H9 (cell line): ENCODE results near the gene MXRA7. TPM values are rescaled to one million over a fixed set of nuclear protein-coding genes. Genes with fewer than 3 reads are reported as not detected.

Source experiments
- DNase-seq: peaks from one replicate; pipeline ENCODE4 v3.0.0-alpha.2; 2017
- H2AFZ ChIP-seq: one replicate; pipeline ENCODE4 v1.6.1; 2013; ENCODE audit warnings: mild to moderate bottlenecking, low read length, control low read depth, moderate library complexity
- H2AK5ac ChIP-seq: 2 replicates; pipeline ENCODE4 v1.6.1; 2013; ENCODE audit warnings: low read length, control low read depth, mixed read lengths; ENCODE audit not compliant: insufficient read length
- H2BK120ac ChIP-seq: one replicate; pipeline ENCODE4 v1.6.1; 2013; ENCODE audit warnings: low read depth, mild to moderate bottlenecking, low read length, control low read depth, inconsistent platforms; ENCODE audit not compliant: poor library complexity, severe bottlenecking
- H2BK12ac ChIP-seq: 2 replicates; pipeline ENCODE4 v1.6.1; 2013; ENCODE audit warnings: low read length, control low read depth, mixed read lengths, low read depth; ENCODE audit not compliant: insufficient read length
- H2BK15ac ChIP-seq: 2 replicates; pipeline ENCODE4 v1.6.1; 2013; ENCODE audit warnings: low read depth, low read length, control low read depth
- H2BK20ac ChIP-seq: one replicate; pipeline ENCODE4 v1.6.1; 2013; ENCODE audit warnings: low read depth, mild to moderate bottlenecking, low read length, control low read depth, inconsistent platforms; ENCODE audit not compliant: poor library complexity, severe bottlenecking
- H2BK5ac ChIP-seq: 2 replicates; pipeline ENCODE4 v1.6.1; 2013; ENCODE audit warnings: low read length, control low read depth, mixed read lengths; ENCODE audit not compliant: insufficient read length
- H3K14ac ChIP-seq: 2 replicates; pipeline ENCODE4 v1.6.1; 2013; ENCODE audit warnings: low read length, control low read depth; ENCODE audit not compliant: insufficient read depth
- H3K18ac ChIP-seq: 2 replicates; pipeline ENCODE4 v1.6.1; 2013; ENCODE audit warnings: low read depth, mild to moderate bottlenecking, mixed read lengths, low read length, control low read depth; ENCODE audit not compliant: insufficient read length
- H3K23ac ChIP-seq: 2 replicates; pipeline ENCODE4 v1.6.1; 2013; ENCODE audit warnings: low read length, control low read depth, mixed read lengths, low read depth; ENCODE audit not compliant: insufficient read length
- H3K23me2 ChIP-seq: 2 replicates; pipeline ENCODE4 v1.6.1; 2013; ENCODE audit warnings: low read depth, mild to moderate bottlenecking, mixed read lengths, low read length, control low read depth; ENCODE audit not compliant: insufficient read length, poor library complexity, severe bottlenecking
- H3K27ac ChIP-seq: 2 replicates; pipeline ENCODE4 v1.5.1; 2013; ENCODE audit warnings: low read length, control low read depth, mixed read lengths, low read depth; ENCODE audit not compliant: insufficient read length
- H3K27me3 ChIP-seq: 2 replicates; pipeline ENCODE4 v1.6.1; 2013; ENCODE audit warnings: low read length, control low read depth, inconsistent platforms; ENCODE audit not compliant: insufficient read depth
- H3K4ac ChIP-seq: 2 replicates; pipeline ENCODE4 v1.6.1; 2013; ENCODE audit warnings: low read depth, mild to moderate bottlenecking, control low read depth, inconsistent platforms, low read length, moderate library complexity
- H3K4me1 ChIP-seq: 2 replicates; pipeline ENCODE4 v1.6.1; 2013; ENCODE audit warnings: low read length, control low read depth, inconsistent platforms; ENCODE audit not compliant: insufficient read depth
- H3K4me2 ChIP-seq: 2 replicates; pipeline ENCODE4 v1.6.1; 2013; ENCODE audit warnings: low read length, control low read depth, mixed read lengths; ENCODE audit not compliant: insufficient read length, insufficient read depth
- H3K56ac ChIP-seq: 2 replicates; pipeline ENCODE4 v1.6.1; 2013; ENCODE audit warnings: low read depth, mild to moderate bottlenecking, mixed read lengths, low read length, control low read depth; ENCODE audit not compliant: insufficient read length
- H3K79me1 ChIP-seq: 2 replicates; pipeline ENCODE4 v1.6.1; 2013; ENCODE audit warnings: low read depth, mild to moderate bottlenecking, moderate library complexity, low read length, control low read depth, inconsistent platforms; ENCODE audit not compliant: insufficient read depth, poor library complexity, severe bottlenecking
- H3K79me2 ChIP-seq: 2 replicates; pipeline ENCODE4 v1.6.1; 2013; ENCODE audit warnings: low read length, control low read depth, inconsistent platforms; ENCODE audit not compliant: insufficient read depth
- H3K9ac ChIP-seq: 2 replicates; pipeline ENCODE4 v1.6.1; 2013; ENCODE audit warnings: low read length, control low read depth, mixed read lengths; ENCODE audit not compliant: insufficient read length; ENCODE audit errors: extremely low read depth
- H3K9me3 ChIP-seq: one replicate; pipeline ENCODE4 v1.6.1; 2013; ENCODE audit warnings: low read depth, low read length, inconsistent platforms; ENCODE audit not compliant: control insufficient read depth
- H3T11ph ChIP-seq: one replicate; pipeline ENCODE4 v1.6.1; 2013; ENCODE audit warnings: mild to moderate bottlenecking, low read length, control low read depth, inconsistent platforms
- H4K20me1 ChIP-seq: one replicate; pipeline ENCODE4 v1.6.1; 2013; ENCODE audit not compliant: control insufficient read depth, insufficient read length, insufficient read depth
- H4K5ac ChIP-seq: 2 replicates; pipeline ENCODE4 v1.6.1; 2013; ENCODE audit warnings: low read depth, mild to moderate bottlenecking, mixed read lengths, low read length, control low read depth; ENCODE audit not compliant: insufficient read length
- H4K8ac ChIP-seq: replicated peaks from 2 replicates; pipeline ENCODE4 v1.6.1; 2013; ENCODE audit warnings: low read length, control low read depth, mixed read lengths, low read depth; ENCODE audit not compliant: insufficient read length
- H4K91ac ChIP-seq: 2 replicates; pipeline ENCODE4 v1.6.1; 2013; ENCODE audit warnings: low read depth, mild to moderate bottlenecking, moderate library complexity, mixed read lengths, low read length, control low read depth; ENCODE audit not compliant: insufficient read length
- H3K27ac Mint-ChIP-seq, 3 experiments: 2 replicates in 2 of 3; 3 replicates in 1 of 3; pipeline ENCODE4 v1.8.0; 2020 to 2021; ENCODE audit warnings: mixed read lengths in 3 of 3, mild to moderate bottlenecking in 1 of 3, moderate library complexity in 1 of 3
- H3K27me3 Mint-ChIP-seq: 2 replicates; pipeline ENCODE4 v1.8.0; 2021; ENCODE audit warnings: low read depth, mild to moderate bottlenecking, moderate library complexity, mixed read lengths
- H3K36me3 Mint-ChIP-seq, 3 experiments: 2 replicates in 2 of 3; 3 replicates in 1 of 3; pipeline ENCODE4 v1.8.0; 2020 to 2021; ENCODE audit warnings: low read depth in 3 of 3, mixed read lengths in 3 of 3; ENCODE audit not compliant: insufficient read depth in 1 of 3
- H3K4me1 Mint-ChIP-seq, 2 experiments: 2 replicates each; pipeline ENCODE4 v1.8.0; 2020; ENCODE audit warnings: mixed read lengths in 2 of 2
- H3K4me3 Mint-ChIP-seq, 2 experiments: 2 replicates in 1 of 2; 3 replicates in 1 of 2; pipeline ENCODE4 v1.8.0; 2020 to 2021; ENCODE audit warnings: mild to moderate bottlenecking in 2 of 2, mixed read lengths in 2 of 2, moderate library complexity in 1 of 2
- H3K9me3 Mint-ChIP-seq, 2 experiments: 2 replicates in 1 of 2; 3 replicates in 1 of 2; pipeline ENCODE4 v1.8.0; 2020; ENCODE audit warnings: mild to moderate bottlenecking in 2 of 2, mixed read lengths in 2 of 2, moderate library complexity in 1 of 2
- WGBS: extraction: QIAGEN DNeasy Blood & Tissue Kit; methylation state at CpG from one replicate; pipeline ENCODE4 v1.1.7; 2013; ENCODE audit warnings: missing lambda C conversion rate, low lambda C conversion rate, mixed read lengths; ENCODE audit not compliant: insufficient read length; ENCODE audit errors: extremely low coverage; 5-methylcytosine and 5-hydroxymethylcytosine counted together
- total RNA-seq: library from RNA; stranded (reverse); gene quantifications from 2 replicates; pipeline ENCODE4 v1.2.1, GENCODE V29; 2021
- TF ChIP-seq, protein P1 (sequence below): fragments of 200-600 bp; sonication (generic); conservative IDR thresholded peaks from 3 replicates; pipeline ENCODE4 v1.8.0; 2021; ENCODE audit warnings: antibody characterized with exemption, mild to moderate bottlenecking

The MXRA7 gene
- total RNA-seq, 1 experiment from 2014 or later: 28.2 TPM

DNA sequence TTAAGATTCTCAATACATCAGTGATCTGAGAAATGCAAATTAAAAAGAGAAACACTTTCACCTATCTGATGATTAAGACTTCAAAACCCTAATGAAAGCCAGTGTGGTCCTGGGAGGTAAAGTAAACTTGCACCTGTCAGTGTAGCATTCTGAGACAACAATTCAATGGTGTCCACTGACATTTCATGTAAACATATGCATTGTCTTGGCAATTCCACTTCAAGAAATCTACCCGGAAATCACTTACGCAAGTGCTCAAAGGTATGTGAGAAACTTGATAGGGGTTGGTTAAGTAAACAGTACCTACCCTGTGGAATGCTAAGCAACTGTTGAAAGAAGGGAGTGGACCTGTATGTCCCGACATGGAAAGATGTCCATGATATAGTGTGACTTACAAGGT, 69.3 kb downstream of the MXRA7 start:
- Histone ChIP-seq H2AFZ (no peak overlapping the region), H3K18ac (no peak overlapping the region), H2BK20ac (no peak overlapping the region), H4K5ac (no peak overlapping the region), H2BK12ac (no peak overlapping the region), H3K4ac (no peak overlapping the region), H3T11ph (no peak overlapping the region), H2BK120ac (no peak overlapping the region), H4K91ac (no peak overlapping the region), H3K4me1 (peaks cover 2% of the 10 kb centered on the region; the same call in 1 of the 2 replicates), H3K79me2 (no peaks in the 10 kb centered on the region), H3K56ac (no peak overlapping the region), H3K79me1 (no peaks in the 10 kb centered on the region), H3K27ac (no peak overlapping the region), H3K9me3 (no peaks in the 10 kb centered on the region), H2BK15ac (no peak overlapping the region), H3K4me2 (no peak overlapping the region), H3K23ac (no peak overlapping the region), H3K23me2 (no peaks in the 10 kb centered on the region), H4K8ac (no peak overlapping the region), H2AK5ac (no peak overlapping the region), H3K9ac (no peak overlapping the region), H3K27me3 (no peaks in the 10 kb centered on the region), H2BK5ac (no peak overlapping the region), H4K20me1 (no peaks in the 10 kb centered on the region), H3K14ac (no peak overlapping the region)
- Mint-ChIP-seq H3K27me3 (peaks cover 1% of the 10 kb centered on the region), H3K9me3 (no peaks in the 10 kb centered on the region), H3K4me3 (no peak overlapping the region), H3K36me3 (no peaks in the 10 kb centered on the region), H3K4me1 (peaks cover 15 to 28% of the 10 kb centered on the region in 2 experiments), H3K27ac (no peak overlapping the region)
- DNase-seq: no peak
- TF ChIP-seq, protein P1, sequence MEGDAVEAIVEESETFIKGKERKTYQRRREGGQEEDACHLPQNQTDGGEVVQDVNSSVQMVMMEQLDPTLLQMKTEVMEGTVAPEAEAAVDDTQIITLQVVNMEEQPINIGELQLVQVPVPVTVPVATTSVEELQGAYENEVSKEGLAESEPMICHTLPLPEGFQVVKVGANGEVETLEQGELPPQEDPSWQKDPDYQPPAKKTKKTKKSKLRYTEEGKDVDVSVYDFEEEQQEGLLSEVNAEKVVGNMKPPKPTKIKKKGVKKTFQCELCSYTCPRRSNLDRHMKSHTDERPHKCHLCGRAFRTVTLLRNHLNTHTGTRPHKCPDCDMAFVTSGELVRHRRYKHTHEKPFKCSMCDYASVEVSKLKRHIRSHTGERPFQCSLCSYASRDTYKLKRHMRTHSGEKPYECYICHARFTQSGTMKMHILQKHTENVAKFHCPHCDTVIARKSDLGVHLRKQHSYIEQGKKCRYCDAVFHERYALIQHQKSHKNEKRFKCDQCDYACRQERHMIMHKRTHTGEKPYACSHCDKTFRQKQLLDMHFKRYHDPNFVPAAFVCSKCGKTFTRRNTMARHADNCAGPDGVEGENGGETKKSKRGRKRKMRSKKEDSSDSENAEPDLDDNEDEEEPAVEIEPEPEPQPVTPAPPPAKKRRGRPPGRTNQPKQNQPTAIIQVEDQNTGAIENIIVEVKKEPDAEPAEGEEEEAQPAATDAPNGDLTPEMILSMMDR: no peak
- WGBS: no CpG with 5 or more reads among the region's 3 CpGs
